Liver (tissue), 9 donors: ENCODE data around the gene UBE2Q2. TPM values are rescaled to one million over a fixed set of nuclear protein-coding genes. Genes with fewer than 3 reads are reported as not detected.

ENCODE experiments used
- DNase-seq: peaks from one replicate; pipeline ENCODE4 v3.0.0-alpha.2; 2017; ENCODE audit warnings: low spot score
- H3K27ac ChIP-seq, 2 donors: one replicate each; pipeline ENCODE4 v1.7.0; 2013; ENCODE audit warnings: inconsistent platforms in 2 of 2, low read length in 2 of 2, control low read depth in 1 of 2, low read depth in 1 of 2, mild to moderate bottlenecking in 1 of 2
- H3K27me3 ChIP-seq, 4 donors: one replicate each; pipeline versions ENCODE4 v1.6.1 to v1.7.0; 2013; ENCODE audit warnings: low read length in 3 of 4, inconsistent platforms in 1 of 4, mild to moderate bottlenecking in 1 of 4, moderate library complexity in 1 of 4; ENCODE audit not compliant: control insufficient read depth in 4 of 4, insufficient read depth in 4 of 4
- H3K36me3 ChIP-seq, 4 donors: one replicate each; pipeline versions ENCODE4 v1.6.1 to v1.7.0; 2013; ENCODE audit warnings: low read length in 3 of 4, mild to moderate bottlenecking in 3 of 4, low read depth in 1 of 4, moderate library complexity in 1 of 4; ENCODE audit not compliant: control insufficient read depth in 4 of 4, insufficient read depth in 3 of 4
- H3K4me1 ChIP-seq, 4 donors: one replicate each; pipeline versions ENCODE4 v1.6.1 to v1.7.0; 2013; ENCODE audit warnings: low read length in 3 of 4, mild to moderate bottlenecking in 3 of 4, moderate library complexity in 1 of 4; ENCODE audit not compliant: control insufficient read depth in 4 of 4, insufficient read depth in 4 of 4
- H3K4me3 ChIP-seq, 3 donors: one replicate each; pipeline versions ENCODE4 v1.6.1 to v1.7.0; 2013; ENCODE audit warnings: low read length in 3 of 3, control low read depth in 1 of 3, low read depth in 1 of 3, mild to moderate bottlenecking in 1 of 3
- H3K9ac ChIP-seq, 2 donors: one replicate each; pipeline ENCODE4 v1.7.0; 2013; ENCODE audit warnings: low read length in 2 of 2, mild to moderate bottlenecking in 2 of 2, moderate library complexity in 2 of 2, control low read depth in 1 of 2, low read depth in 1 of 2
- H3K9me3 ChIP-seq, 4 donors: one replicate each; pipeline versions ENCODE4 v1.6.1 to v1.7.0; 2013; ENCODE audit warnings: low read length in 3 of 4; ENCODE audit not compliant: control insufficient read depth in 4 of 4
- ATF3 ChIP-seq: IDR thresholded peaks from 2 replicates; pipeline ENCODE4 v1.6.1; 2016; ENCODE audit warnings: antibody characterized with exemption
- CTCF ChIP-seq: fragments of 150-350 bp; IDR thresholded peaks from 2 replicates; pipeline ENCODE4 v1.5.1; 2017; ENCODE audit warnings: improper control_type of control experiment, low read depth, low read length; ENCODE audit not compliant: missing input control
- HNF4A ChIP-seq, 2 donors: conservative IDR thresholded peaks; 2 replicates each; pipeline ENCODE4 v1.6.1; 2016; ENCODE audit warnings: antibody characterized with exemption in 2 of 2, mild to moderate bottlenecking in 2 of 2
- JUND ChIP-seq, 2 donors: IDR thresholded peaks; 2 replicates each; pipeline ENCODE4 v1.6.1; 2016; ENCODE audit warnings: antibody characterized with exemption in 2 of 2
- RAD21 ChIP-seq, 2 donors: IDR thresholded peaks; 2 replicates each; pipeline ENCODE4 v1.6.1; 2016; ENCODE audit warnings: antibody characterized with exemption in 2 of 2, mild to moderate bottlenecking in 2 of 2
- REST ChIP-seq: IDR thresholded peaks from 2 replicates; pipeline ENCODE4 v1.6.1; 2016; ENCODE audit warnings: antibody characterized with exemption, mild to moderate bottlenecking
- TAF1 ChIP-seq: conservative IDR thresholded peaks from 2 replicates; pipeline ENCODE4 v1.6.1; 2016; ENCODE audit warnings: antibody characterized with exemption, mild to moderate bottlenecking
- WGBS: extraction: QIAGEN DNeasy Blood & Tissue Kit; methylation state at CpG from one replicate; pipeline ENCODE4 v1.1.7; 2013; 5-methylcytosine and 5-hydroxymethylcytosine counted together
- polyA plus RNA-seq, 2 donors: library from polyadenylated mRNA; stranded (reverse) in 1 of 2; unstranded in 1 of 2; fragments of 200-250 nt in 1 of 2; fragments of >200 nt in 1 of 2; fragmentation: Nextera tagmentation in 1 of 2; extraction: Ambion mirVana in 1 of 2; gene quantifications; one replicate each; pipeline versions ENCODE4 v1.2.1 to v1.2.3, GENCODE V29; 2013 to 2015
- total RNA-seq, 2 donors: library from RNA; depleted of rRNA; stranded (reverse); fragments of >200 nt; gene quantifications; one replicate each; pipeline ENCODE4 v1.2.3, GENCODE V29; 2014
- donor health status: healthy.
- donor health status: healthy.
- donor health status: healthy.
- donor health status: healthy.
- donor health status: healthy.

The UBE2Q2 gene
- total and polyA plus RNA-seq, 4 donors: 2.4 to 14.4 (median 5.2) TPM

- Histone ChIP-seq H3K4me3 (no peak overlapping the region), H3K9ac (no peak overlapping the region), H3K36me3 (peaks cover 0 to 25% (median 17%) of the 10 kb centered on the region in 4 donors), H3K4me1 (no peaks in the 10 kb centered on the region), H3K9me3 (no peaks in the 10 kb centered on the region), H3K27ac (no peak overlapping the region), H3K27me3 (no peaks in the 10 kb centered on the region)
- WGBS: 81% methylated on average over 9 of the region's 9 CpGs
- TF ChIP-seq HNF4A (conservative IDR thresholded peaks at IDR 0.05): no peak
- TF ChIP-seq RAD21 (IDR thresholded peaks at IDR 0.05): peak in 1 of 2 donors; percentile 54
- peak; percentile 35 for DNase-seq
Measured at GRCh38 chr15:75928680-75929608, 85.7 kb downstream of the UBE2Q2 start.

- H3K36me3 ChIP-seq: peaks cover 0 to 32% (median 24%) of the 10 kb centered on the region in 4 donors
- no peaks in the 10 kb centered on the region for H3K9me3 ChIP-seq
- no peak overlapping the region for H3K9ac ChIP-seq
Measured at GRCh38 chr15:75929799-75930565, 86.7 kb downstream of the UBE2Q2 start.

More at GRCh38 chr15:75929799-75930565, 86.7 kb downstream of the UBE2Q2 start:
- H3K27ac ChIP-seq: no peak overlapping the region
- no peaks in the 10 kb centered on the region for H3K27me3 ChIP-seq
- no peak for TF ChIP-seq JUND (IDR thresholded peaks at IDR 0.05)
- TF ChIP-seq TAF1: no peak
- no peak for TF ChIP-seq CTCF
- TF ChIP-seq REST: no peak
- TF ChIP-seq ATF3: no peak
- no peak for DNase-seq
- H3K4me1 ChIP-seq: no peaks in the 10 kb centered on the region
- H3K4me3 ChIP-seq: no peak overlapping the region
- WGBS: 76% methylated on average over 5 of the region's 5 CpGs
